ENCODE results near the gene PRKAB2. TPM values are rescaled to one million over a fixed set of nuclear protein-coding genes. Genes with fewer than 3 reads are reported as not detected.

The PRKAB2 gene
- total and polyA plus RNA-seq, 2 donors (not counting 1 experiment from before 2014, with no cell fraction given): 8.4 to 17.1 TPM

DNA sequence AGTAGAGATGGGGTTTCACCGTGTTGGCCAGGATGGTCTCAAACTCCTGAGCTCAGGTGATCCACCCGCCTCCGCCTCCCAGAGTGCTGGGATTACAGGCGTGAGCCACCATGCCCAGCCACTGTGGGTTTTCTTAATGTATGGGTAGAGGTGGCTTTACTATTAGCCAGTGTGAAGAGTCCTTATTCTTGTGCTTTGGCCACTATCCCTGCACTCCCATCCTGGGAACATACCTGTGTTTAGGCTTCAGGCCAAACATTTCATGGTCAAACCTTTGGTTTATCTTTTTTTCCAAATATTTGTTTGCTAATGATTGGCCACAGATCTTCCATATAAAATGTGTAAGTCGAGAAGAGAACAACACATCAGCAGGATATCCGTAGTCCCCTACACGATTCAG is 36.3 kb upstream of the PRKAB2 start:
- Histone ChIP-seq H3K27me3 (replicated peaks in 1 of 4; ENCODE audit: control extremely low read depth in 1 of 4, control insufficient read depth in 3 of 4, insufficient read depth in 4 of 4, low read length in 3 of 4) (no peaks in the 10 kb centered on the region), H3K9ac (ENCODE audit: low read length) (no peak overlapping the region), H3K4me2 (replicated peaks; ENCODE audit: low read depth, low read length, poor library complexity, severe bottlenecking) (no peak overlapping the region), H3K27ac (ENCODE audit: low read length in 2 of 2) (no peak overlapping the region), H3K4me1 (ENCODE audit: control insufficient read depth in 2 of 2, insufficient read depth in 2 of 2, low read length in 2 of 2) (peaks cover 10 to 22% of the 10 kb centered on the region in 2 donors), H3K9me3 (ENCODE audit: control extremely low read depth in 1 of 3, control insufficient read depth in 2 of 3, insufficient read depth in 1 of 3, low read length in 2 of 3) (no peaks in the 10 kb centered on the region), H3K36me3 (replicated peaks in 1 of 2; ENCODE audit: control extremely low read depth in 1 of 2, control insufficient read depth in 1 of 2, extremely low read depth in 1 of 2, insufficient read depth in 2 of 2, low read length in 1 of 2) (peaks cover 0 to 2% of the 10 kb centered on the region in 2 experiments), H2AFZ (ENCODE audit: insufficient read depth, low read depth, low read length, poor library complexity, severe bottlenecking) (no peak overlapping the region), H3K4me3 (ENCODE audit: control extremely low read depth in 1 of 5, extremely low read depth in 1 of 5, insufficient read depth in 1 of 5, low read depth in 2 of 5, low read length in 4 of 5) (no peak overlapping the region), H3K79me2 (ENCODE audit: control insufficient read depth, insufficient read depth, low read length) (peaks cover 6% of the 10 kb centered on the region), H4K20me1 (ENCODE audit: control insufficient read depth, insufficient read depth, low read length, poor library complexity, severe bottlenecking) (no peaks in the 10 kb centered on the region)
- POLR2A ChIA-PET: no interaction called here
- intact Hi-C loops (cut with micrococcal nuclease): no loop called here
- ATAC-seq (ENCODE audit: low read depth): no peak
- Mint-ChIP-seq H3K27me3 (no peaks in the 10 kb centered on the region), H3K9me3 (ENCODE audit: insufficient read depth) (no peaks in the 10 kb centered on the region), H3K27ac (no peak overlapping the region), H3K4me3 (no peak overlapping the region), H3K4me1 (peaks cover 19% of the 10 kb centered on the region)
- no peak for DNase-seq
- CTCF ChIA-PET: no interaction called here
- no peak for TF ChIP-seq EZH2 (IDR thresholded peaks at IDR 0.05; ENCODE audit: borderline replicate concordance, insufficient read depth, low read depth, low read length, poor library complexity, severe bottlenecking)
- TF ChIP-seq, protein P1, sequence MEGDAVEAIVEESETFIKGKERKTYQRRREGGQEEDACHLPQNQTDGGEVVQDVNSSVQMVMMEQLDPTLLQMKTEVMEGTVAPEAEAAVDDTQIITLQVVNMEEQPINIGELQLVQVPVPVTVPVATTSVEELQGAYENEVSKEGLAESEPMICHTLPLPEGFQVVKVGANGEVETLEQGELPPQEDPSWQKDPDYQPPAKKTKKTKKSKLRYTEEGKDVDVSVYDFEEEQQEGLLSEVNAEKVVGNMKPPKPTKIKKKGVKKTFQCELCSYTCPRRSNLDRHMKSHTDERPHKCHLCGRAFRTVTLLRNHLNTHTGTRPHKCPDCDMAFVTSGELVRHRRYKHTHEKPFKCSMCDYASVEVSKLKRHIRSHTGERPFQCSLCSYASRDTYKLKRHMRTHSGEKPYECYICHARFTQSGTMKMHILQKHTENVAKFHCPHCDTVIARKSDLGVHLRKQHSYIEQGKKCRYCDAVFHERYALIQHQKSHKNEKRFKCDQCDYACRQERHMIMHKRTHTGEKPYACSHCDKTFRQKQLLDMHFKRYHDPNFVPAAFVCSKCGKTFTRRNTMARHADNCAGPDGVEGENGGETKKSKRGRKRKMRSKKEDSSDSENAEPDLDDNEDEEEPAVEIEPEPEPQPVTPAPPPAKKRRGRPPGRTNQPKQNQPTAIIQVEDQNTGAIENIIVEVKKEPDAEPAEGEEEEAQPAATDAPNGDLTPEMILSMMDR (IDR thresholded peaks at IDR 0.05): no peak
- 100% methylated on average over 4 of the region's 7 CpGs for WGBS (ENCODE audit: insufficient coverage)

DNA sequence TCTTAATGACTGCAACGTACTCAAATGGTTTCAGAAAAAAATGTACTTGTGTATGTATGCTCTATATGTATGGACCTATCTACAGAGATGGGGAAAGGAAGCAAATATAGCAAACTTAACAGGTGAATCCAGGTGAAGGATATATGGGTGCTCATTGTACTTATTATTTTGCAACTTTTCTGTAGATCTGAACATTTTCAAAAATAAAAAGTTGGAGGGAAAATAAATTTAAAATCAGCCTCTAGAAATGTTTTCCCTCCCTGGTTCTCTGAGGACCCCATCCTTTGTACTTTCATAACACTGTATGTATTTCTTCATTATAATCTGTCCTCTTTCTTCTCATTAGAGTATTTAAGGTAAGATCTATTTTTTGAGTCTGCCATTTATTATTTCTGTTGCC is 34.9 kb upstream of the PRKAB2 start:
- intact Hi-C loops (cut with micrococcal nuclease): no loop called here
- Histone ChIP-seq H3K9me3 (ENCODE audit: control extremely low read depth in 1 of 3, control insufficient read depth in 2 of 3, insufficient read depth in 1 of 3, low read length in 2 of 3) (no peaks in the 10 kb centered on the region), H3K79me2 (ENCODE audit: control insufficient read depth, insufficient read depth, low read length) (peaks cover 4% of the 10 kb centered on the region), H3K4me1 (ENCODE audit: control insufficient read depth in 2 of 2, insufficient read depth in 2 of 2, low read length in 2 of 2) (peaks cover 13 to 22% of the 10 kb centered on the region in 2 donors), H3K36me3 (replicated peaks in 1 of 2; ENCODE audit: control extremely low read depth in 1 of 2, control insufficient read depth in 1 of 2, extremely low read depth in 1 of 2, insufficient read depth in 2 of 2, low read length in 1 of 2) (peaks cover 0 to 2% of the 10 kb centered on the region in 2 experiments), H3K27ac (ENCODE audit: low read length in 2 of 2) (no peak overlapping the region), H3K27me3 (replicated peaks in 1 of 4; ENCODE audit: control extremely low read depth in 1 of 4, control insufficient read depth in 3 of 4, insufficient read depth in 4 of 4, low read length in 3 of 4) (no peaks in the 10 kb centered on the region), H3K4me3 (ENCODE audit: control extremely low read depth in 1 of 5, extremely low read depth in 1 of 5, insufficient read depth in 1 of 5, low read depth in 2 of 5, low read length in 4 of 5) (no peak overlapping the region), H2AFZ (ENCODE audit: insufficient read depth, low read depth, low read length, poor library complexity, severe bottlenecking) (no peak overlapping the region), H3K4me2 (replicated peaks; ENCODE audit: low read depth, low read length, poor library complexity, severe bottlenecking) (no peak overlapping the region), H4K20me1 (ENCODE audit: control insufficient read depth, insufficient read depth, low read length, poor library complexity, severe bottlenecking) (no peaks in the 10 kb centered on the region), H3K9ac (ENCODE audit: low read length) (no peak overlapping the region)
- no peak overlapping the region for H3K4me3 Mint-ChIP-seq
- peaks cover 25% of the 10 kb centered on the region for H3K4me1 Mint-ChIP-seq
- H3K27ac Mint-ChIP-seq: no peak overlapping the region
- POLR2A ChIA-PET: interaction anchor here (0.6 kb wide), 1 partner anchor 34 kb away, joined by 3 read pairs; no protein-coding TSS in a partner anchor
- TF ChIP-seq, protein P1 (IDR thresholded peaks at IDR 0.05): no peak
- TF ChIP-seq EZH2 (IDR thresholded peaks at IDR 0.05; ENCODE audit: borderline replicate concordance, insufficient read depth, low read depth, low read length, poor library complexity, severe bottlenecking): no peak
- WGBS (ENCODE audit: insufficient coverage): no CpG with 5 or more reads among the region's 1 CpG
- no peaks in the 10 kb centered on the region for H3K27me3 Mint-ChIP-seq
- CTCF ChIA-PET: no interaction called here
- DNase-seq (no peak), ATAC-seq (ENCODE audit: low read depth) (no peak)
- no peaks in the 10 kb centered on the region for H3K9me3 Mint-ChIP-seq (ENCODE audit: insufficient read depth)
